SK-N-MC (cell line): ENCODE results near the gene EGFL7.

Experiments used
- FOXP2 ChIP-seq: optimal IDR thresholded peaks from 2 replicates; pipeline ENCODE3; 2011; ENCODE audit warnings: mild to moderate bottlenecking, moderate library complexity; ENCODE audit not compliant: insufficient read depth; ENCODE audit errors: extremely low read length, control extremely low read depth
- POLR2AphosphoS5 ChIP-seq: IDR thresholded peaks from 2 replicates; pipeline ENCODE4 v1.6.1; 2012; ENCODE audit warnings: mild to moderate bottlenecking, low read depth, low read length, borderline replicate concordance

DNA sequence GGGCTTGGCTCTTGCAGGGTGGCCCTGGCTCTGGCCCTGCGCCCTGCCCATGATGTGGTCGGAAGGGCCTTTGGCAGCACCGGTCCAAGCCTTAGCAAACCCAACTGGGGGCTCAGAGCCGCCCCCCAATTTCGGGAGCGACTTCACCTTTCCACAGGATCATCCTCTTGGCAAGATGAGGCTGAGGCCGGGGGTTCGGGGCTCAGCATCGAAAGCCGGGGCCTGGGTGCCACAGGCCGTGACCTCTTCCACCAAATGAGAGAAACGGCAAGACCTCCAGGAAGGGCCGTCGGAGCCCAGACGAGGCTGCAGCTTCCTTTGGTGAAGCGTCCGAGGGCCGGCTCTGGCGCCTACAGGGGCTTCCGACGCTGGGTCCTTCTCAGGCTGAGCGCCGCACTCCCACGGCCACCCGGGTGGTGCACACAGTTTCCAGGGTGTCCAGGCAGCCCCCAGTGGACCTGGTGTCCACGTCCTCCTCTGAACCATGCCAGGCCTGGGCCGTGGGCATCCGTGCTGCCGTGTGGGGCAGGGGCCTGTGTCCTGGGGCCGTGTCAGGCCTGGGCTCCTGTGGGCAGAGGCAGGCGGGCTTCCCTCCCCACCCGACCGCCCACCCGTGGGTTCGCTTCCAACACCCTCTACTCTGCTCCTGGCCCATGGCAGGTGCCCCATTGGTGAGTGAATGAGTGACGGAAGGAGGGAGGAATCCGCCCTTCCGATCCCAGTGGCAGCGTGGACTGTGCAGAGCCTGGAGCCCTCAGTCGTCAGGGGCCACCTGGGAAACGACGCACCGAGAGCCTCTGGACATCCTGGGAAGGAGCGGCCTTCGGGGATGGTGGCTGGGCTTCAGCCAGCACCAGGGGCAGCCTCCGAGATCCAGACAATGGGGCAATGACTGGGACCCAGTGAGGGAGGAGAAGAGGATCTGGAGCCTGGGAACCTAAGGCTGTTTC is 29.7 kb downstream of the EGFL7 start:
- TF ChIP-seq POLR2AphosphoS5 (no peak), FOXP2 (no peak)
